GM11168 (cell line): ENCODE measurements around the gene ADCY4.

ENCODE experiments used
- in situ Hi-C: fragments of 300-500 bp; cut with MboI; formaldehyde crosslinking; loops from one replicate; pipeline ENCODE4 v1.12.0; 2022; ENCODE audit warnings: low sequenced_read_pairs; ENCODE audit not compliant: unreplicated experiment

Gene ADCY4

DNA sequence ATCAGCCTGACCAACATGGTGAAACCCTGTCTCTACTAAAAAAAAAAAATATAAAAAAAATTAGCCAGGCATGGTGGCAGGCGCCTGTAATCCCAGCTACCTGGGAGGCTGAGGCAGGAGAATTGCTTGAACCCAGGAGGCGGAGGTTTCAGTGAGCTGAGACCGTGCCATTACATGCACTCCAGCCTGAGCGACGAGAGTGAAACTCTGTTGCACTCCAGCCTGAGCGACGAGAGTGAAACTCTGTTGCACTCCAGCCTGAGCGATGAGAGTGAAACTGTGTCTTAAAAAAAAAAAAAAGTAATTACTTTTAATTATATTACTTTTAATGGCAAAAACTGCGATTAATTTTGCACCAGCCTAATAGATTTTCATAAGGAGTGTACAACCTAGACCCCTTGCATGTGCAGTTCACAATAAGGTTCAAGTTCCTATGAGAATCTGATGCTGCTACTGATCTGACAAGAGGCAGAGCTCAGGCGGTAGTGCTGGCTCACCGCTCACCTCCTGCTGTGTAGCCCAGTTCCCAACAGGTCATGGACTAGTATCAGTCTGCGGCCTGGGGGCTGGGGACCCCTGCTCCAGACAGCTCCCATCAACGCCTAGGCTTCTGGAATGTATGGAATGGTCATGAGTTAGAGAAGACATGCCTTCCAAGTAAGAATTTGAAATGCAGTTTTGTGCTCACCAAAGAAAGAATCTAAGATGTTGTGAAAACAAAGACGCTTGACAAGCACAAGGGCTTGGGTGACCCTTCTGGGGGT is 13.5 kb downstream of the ADCY4 start:
- in situ Hi-C loops: no loop called here

GRCh38 chr14:24317141-24317928 is 17.5 kb downstream of the ADCY4 start:
- in situ Hi-C loops: no loop called here

GRCh38 chr14:24316597-24316950 is 18.3 kb downstream of the ADCY4 start:
- in situ Hi-C loops: no loop called here

- in situ Hi-C loops: no loop called here
Observed at GRCh38 chr14:24315807-24316596, 18.9 kb downstream of the ADCY4 start.

DNA sequence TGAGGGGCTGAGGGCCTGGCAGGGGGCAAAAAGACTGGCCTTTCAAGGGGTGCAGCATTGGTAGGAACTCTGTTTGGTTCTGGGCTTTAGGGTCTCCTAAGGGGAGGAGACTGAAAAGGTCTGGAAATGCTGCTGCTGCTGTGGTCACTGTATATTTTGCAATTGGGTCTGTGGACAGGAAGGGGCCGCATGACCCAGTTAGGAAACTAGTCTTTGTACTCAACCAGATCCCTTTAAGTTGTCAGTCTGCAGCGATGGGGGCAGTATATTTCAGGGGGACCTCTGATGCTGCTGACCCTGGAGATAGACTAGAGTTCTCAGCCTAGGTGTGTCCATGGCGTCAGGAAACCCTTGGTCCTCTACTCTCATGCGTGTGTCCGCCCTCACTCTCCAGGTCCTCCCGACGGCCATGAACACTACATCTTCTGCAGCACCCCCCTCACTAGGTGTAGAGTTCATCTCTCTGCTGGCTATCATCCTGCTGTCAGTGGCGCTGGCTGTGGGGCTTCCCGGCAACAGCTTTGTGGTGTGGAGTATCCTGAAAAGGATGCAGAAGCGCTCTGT is 19.5 kb downstream of the ADCY4 start:
- in situ Hi-C loops: no loop called here

DNA sequence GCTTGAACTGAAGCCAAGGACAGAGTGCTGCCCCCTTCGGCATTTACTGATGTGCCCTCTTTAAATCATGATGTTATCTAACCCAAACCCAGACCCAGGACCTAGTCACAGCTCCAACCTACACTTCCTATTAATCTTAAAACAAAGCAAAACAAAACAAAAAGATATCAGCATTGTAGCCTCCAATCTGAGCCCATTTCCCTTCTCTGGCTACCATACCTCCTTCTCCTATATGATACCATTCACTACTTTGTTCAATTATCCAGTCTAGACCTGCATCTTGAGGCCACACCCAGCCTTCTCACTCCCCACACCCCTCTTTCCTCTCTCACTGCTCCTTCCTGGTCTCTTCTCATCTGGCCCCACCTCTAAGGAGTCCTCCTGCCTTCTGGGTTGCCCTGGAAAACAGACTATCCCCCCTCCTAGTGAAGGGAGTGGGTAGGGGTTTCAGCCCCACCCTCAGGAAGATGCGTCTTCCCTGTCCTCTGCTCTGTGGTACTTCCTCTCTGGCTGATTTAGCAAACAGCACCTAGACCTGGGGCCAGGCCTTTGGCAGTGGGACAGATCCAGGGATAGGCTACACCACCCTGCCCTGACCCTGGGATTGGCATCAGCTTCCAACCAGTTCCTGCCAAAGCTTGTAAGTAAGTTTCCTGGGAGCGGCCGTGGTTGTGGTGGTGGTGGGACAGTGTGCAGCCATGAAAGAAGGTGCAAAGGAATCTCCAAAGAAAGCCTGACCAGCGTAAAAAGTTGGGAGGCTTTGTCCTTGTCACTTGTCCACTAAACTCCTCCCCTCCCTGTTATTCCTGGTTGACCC is 20.3 kb downstream of the ADCY4 start:
- in situ Hi-C loops: no loop called here

DNA sequence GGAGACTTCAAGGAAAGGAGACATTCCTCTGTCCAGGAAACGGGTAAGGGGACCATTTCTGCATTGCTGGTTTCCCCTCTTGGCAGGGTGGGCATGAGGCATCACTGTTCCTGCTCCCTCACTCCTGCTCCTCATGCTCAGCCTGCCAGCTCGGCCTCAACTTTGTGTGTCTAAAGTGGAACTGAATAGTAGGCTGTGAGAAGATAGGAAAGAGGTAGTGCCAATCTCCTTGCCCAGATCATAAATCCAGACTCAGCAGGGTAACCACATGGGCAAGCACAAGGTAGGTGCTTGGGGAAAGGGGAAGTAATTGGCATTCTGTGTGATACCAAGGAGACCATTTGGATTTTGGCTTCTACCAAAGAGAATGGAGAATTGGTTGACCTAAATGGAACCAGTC is 21.0 kb downstream of the ADCY4 start:
- in situ Hi-C loops: no loop called here

GRCh38 chr14:24312736-24313507 is 21.9 kb downstream of the ADCY4 start:
- in situ Hi-C loops: no loop called here

DNA sequence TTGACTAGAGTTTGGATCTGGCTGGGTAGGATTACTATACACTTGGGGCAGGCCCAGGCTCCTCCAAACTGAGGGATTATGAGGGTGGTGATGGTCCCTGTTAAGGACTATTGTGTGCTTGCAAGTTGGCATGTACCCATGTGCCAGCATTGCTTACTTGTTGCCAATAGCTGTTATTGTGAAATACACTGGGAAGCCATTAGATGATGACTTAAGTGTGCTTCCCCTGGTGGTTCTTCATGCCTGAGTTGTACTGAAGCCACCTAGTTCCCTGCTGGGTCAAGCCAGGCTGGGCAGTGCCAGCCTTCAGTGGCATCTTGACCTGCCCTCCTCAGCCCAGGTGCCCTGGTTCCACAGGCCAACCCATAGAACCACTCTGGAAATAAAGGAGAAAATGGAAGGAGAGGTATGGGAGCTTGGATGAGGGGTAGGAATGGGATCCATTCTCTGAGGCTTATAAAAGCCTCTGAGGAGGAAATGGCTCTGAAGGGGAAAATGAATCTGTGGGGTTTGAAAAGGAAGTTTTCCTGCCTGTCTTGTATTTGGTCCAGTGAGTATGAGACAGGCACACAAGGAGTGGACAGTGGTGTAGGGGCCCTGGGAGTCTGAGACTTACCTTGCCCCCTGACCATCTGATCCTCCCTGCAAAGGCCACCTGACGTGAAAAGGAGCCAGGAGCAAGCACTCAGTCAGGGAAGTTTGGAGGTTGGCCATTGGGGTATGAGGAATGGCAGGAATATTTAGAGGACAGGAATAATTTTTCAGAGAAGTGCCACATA is 22.8 kb downstream of the ADCY4 start:
- in situ Hi-C loops: no loop called here

DNA sequence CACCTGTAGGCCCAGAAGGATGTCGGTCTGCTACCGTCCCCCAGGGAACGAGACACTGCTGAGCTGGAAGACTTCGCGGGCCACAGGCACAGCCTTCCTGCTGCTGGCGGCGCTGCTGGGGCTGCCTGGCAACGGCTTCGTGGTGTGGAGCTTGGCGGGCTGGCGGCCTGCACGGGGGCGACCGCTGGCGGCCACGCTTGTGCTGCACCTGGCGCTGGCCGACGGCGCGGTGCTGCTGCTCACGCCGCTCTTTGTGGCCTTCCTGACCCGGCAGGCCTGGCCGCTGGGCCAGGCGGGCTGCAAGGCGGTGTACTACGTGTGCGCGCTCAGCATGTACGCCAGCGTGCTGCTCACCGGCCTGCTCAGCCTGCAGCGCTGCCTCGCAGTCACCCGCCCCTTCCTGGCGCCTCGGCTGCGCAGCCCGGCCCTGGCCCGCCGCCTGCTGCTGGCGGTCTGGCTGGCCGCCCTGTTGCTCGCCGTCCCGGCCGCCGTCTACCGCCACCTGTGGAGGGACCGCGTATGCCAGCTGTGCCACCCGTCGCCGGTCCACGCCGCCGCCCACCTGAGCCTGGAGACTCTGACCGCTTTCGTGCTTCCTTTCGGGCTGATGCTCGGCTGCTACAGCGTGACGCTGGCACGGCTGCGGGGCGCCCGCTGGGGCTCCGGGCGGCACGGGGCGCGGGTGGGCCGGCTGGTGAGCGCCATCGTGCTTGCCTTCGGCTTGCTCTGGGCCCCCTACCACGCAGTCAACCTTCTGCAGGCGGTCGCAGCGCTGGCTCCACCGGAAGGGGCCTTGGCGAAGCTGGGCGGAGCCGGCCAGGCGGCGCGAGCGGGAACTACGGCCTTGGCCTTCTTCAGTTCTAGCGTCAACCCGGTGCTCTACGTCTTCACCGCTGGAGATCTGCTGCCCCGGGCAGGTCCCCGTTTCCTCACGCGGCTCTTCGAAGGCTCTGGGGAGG is 23.9 kb downstream of the ADCY4 start, which contains the start of gene LTB4R:
LTB4R (plus strand) TSS at position 857 of the 959 bp plus-strand sequence. CDS start 4,150 bp downstream, outside the sequence.
- in situ Hi-C loops: no loop called here

GRCh38 chr14:24310265-24310645 is 24.6 kb downstream of the ADCY4 start:
- in situ Hi-C loops: no loop called here

DNA sequence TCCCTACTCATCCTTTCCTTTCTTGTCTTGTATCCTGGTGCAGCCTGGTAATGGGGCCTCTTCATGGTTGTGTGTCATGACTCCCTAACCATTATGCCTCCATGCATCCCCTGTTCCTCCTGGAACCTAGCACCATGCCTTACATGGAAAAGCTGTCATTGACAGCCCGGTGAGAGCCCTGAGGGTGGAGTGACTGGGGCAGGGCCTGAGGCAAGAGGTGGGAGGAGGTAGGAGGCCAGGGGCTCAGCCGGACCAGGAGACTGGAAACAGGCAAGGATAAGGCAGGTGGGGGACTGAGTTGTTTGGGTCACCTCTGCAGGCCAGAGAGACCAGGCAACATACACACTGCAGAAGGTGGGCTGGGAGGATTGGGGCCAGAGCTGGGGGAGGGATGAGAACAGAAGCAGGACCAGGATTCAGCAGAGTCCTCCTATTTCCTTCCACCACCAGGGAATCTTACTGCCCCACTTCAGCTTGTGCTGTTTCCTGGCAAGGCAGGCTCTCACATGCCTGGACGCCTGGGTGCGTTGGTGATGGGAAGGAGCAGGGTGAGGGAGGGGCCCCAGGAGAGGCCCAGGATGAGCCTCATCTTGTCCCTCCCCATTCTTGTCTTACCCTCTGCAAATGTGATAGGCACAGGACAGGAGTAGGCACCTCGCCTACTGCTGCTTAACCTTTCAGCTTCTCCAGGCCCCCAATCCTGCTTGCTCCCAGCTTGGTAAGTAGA is 25.2 kb downstream of the ADCY4 start, which contains the start of gene LTB4R2:
LTB4R2 (plus strand) TSS at position 603 of the 727 bp plus-strand sequence. CDS start 525 bp downstream, outside the sequence.
- in situ Hi-C loops: no loop called here

- in situ Hi-C loops: no loop called here
Observed at GRCh38 chr14:24308342-24309124, 26.3 kb downstream of the ADCY4 start.

- in situ Hi-C loops: no loop called here
Observed at GRCh38 chr14:24307575-24308341, 27.1 kb downstream of the ADCY4 start, which contains the start of gene CIDEB. Gene CIDEB (minus strand): TSS chr14:24307977. CDS start chr14:24307858, 119 bp downstream.

- in situ Hi-C loops: no loop called here
Observed at GRCh38 chr14:24307156-24307574, 27.7 kb downstream of the ADCY4 start.
